HG02938 (cell line): Measurements from ENCODE around the gene RNF168.
"Not testable (repeated sequence)": the region's sequence is repeated elsewhere in the genome, so short reads cannot be mapped to it uniquely, and the experiment has no call there.

ENCODE experiments used
- ATAC-seq: cut with Tn5 transposase; IDR thresholded peaks from one replicate; pipeline ENCODE4 v1.9.1; 2021; ENCODE audit warnings: mild to moderate bottlenecking, moderate library complexity; ENCODE audit not compliant: unreplicated experiment

Gene RNF168, protein sequence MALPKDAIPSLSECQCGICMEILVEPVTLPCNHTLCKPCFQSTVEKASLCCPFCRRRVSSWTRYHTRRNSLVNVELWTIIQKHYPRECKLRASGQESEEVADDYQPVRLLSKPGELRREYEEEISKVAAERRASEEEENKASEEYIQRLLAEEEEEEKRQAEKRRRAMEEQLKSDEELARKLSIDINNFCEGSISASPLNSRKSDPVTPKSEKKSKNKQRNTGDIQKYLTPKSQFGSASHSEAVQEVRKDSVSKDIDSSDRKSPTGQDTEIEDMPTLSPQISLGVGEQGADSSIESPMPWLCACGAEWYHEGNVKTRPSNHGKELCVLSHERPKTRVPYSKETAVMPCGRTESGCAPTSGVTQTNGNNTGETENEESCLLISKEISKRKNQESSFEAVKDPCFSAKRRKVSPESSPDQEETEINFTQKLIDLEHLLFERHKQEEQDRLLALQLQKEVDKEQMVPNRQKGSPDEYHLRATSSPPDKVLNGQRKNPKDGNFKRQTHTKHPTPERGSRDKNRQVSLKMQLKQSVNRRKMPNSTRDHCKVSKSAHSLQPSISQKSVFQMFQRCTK

DNA sequence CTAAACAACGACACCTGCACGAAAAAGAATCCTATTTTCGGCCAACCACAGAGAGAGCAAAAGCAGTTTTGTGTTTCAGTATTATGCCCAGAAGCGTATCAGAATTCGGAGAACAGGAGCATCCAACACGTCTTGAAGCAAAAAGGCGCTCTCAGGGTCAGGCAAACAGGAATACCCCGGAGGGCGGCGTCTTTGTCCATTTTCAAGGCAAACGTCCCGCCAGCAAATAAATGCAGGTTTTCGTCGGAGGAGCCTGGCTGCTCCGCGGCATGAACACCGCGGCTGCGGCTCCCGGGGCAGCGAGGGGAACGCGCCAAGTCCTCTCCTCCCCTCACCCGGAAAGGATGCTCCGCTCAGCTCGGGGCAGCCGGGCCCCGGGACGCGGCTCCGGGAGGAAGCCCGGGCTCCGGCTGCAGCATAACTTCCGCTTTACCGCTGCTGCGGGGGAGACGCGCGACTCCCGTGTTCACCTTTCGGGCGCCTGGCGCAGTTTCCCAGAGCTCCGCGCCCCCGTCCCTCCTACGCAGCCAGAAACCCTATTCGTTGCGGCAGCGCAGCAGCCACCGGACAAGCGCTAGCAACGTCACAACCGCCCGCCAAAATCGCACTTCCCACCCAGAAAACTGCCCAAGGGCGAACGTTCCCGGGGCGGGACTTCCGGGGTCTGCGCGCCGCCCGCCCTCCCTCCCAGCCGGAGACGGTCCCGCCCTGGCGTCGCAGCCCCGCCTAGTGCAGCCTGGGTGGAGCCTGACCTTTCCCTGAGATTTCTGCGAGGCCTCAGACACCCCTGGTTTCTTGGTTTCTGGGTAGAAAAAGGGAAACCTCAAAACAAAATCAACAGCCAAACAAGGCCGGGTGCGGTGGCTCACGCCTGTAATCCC, at the start of gene RNF168:
RNF168 (minus strand) TSS at position 573 of the 881 bp plus-strand sequence. CDS start 595 bp downstream, outside the sequence.
- peak; percentile 79 for ATAC-seq

DNA sequence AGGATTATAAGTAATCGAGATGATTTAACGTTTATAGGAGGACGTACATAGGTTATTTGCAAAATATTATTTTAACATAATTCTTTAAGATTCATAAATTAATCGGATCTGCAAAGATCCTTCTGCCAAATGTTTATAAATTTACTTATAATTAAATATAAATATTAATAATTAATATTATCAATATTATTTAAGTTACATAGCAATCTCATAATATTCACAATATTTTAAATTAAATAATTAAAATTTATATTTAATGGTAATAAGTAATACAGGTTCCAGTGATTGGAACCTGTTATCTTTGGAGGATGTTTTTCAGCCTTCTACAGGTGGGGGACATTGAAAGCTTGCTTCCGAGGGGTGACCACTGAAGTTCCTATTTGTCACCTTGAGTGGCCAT, 48.7 kb upstream of the RNF168 start:
- no peak for ATAC-seq

DNA sequence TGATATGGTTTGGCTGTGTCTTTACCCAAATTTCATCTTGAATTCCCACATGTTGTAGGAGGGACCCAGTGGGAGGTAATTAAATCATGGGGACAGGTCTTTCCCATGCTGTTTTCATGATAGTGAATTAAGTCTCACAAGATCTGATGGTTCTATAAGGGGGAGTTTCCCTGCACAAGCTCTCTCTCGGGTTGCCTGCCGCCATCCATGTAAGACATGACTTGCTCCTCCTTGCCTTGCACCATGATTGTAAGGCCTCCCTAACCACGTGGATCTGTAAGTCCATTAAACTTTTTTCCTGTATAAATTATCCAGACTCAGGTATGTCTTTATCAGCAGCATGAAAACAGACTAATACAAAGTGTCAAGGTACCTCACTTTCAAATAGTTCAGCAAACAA, 46.6 kb upstream of the RNF168 start:
- ATAC-seq = not testable (repeated sequence)

DNA sequence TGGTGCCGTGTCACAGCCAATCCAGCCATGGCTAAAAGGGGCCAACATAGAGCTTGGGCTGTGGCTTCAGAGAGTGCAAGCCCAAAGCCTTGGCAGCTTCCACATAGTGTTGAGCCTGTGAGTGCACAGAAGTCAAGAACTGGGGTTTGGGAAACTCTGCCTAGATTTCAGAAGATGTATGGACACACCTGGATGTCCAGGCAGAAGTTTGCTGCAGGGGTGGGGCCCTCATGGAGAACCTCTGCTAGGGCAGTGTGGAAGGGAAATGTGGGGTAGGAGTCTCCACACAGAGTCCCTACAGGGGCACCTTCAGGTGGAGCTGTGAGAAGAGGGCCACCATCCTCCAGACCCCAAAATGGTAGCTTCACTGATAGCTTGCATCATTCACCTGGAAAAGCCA, 45.7 kb upstream of the RNF168 start:
- ATAC-seq = not testable (repeated sequence)

DNA sequence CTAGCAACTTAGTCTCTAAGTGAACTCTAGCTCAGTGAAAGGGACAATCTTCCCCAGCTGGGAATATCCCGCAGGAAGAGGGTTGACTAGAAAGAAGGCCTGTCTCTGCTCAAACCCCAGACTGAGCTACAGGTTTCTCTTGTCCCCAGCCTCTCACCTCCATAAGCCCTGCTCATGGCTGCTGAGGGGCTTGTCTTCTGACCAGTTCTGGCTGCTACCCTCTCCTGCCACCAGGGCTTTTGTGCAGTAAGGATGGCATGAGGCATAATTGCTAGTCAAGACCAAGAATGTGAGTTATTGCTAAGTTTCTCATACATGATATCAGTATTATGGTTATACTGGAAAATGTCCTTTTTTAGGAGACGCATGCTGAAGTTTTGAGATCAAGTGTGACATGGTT, 43.5 kb upstream of the RNF168 start:
- no peak for ATAC-seq

DNA sequence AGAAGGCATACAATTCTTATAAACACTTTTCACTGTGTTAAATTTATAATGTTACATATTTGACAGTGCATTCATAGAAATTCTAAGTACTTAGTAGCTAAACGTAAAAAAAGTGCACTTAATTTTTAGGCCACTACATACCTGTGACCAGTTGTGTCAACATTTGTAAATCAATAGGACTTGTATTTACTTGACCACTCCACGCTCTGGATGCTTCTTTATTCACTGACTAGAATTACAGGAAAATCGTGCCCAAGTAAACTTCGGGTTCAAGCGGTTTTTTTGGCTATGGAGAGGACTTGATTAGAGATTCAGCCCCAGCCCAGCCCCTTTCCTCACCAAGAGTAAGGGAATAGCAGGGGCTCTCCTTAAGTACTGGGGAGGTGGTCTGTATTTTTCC, 43.0 kb upstream of the RNF168 start:
- ATAC-seq = no peak

DNA sequence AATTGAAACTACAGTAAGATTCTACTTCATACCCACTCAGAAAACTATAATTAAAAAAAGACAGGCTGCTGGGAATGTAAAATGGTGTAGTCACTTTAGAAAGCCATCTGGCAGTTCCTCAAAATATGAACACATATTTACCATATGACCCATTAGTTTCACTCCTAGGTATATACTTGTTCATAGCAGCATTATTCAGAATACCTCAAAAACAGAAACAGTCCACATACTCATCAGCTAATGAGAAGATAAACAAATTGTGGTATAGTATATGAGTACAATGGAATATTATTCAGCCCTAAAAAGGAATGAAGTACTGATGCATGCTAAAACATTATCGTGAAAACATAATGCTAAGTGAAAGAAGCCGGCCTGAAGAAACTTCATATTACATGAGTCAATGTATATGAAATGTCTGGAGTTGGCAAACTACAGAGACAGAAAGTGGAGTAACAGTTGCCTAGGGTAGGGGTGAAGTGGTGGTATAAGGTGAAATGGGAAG, 41.0 kb upstream of the RNF168 start:
- ATAC-seq = no peak

DNA sequence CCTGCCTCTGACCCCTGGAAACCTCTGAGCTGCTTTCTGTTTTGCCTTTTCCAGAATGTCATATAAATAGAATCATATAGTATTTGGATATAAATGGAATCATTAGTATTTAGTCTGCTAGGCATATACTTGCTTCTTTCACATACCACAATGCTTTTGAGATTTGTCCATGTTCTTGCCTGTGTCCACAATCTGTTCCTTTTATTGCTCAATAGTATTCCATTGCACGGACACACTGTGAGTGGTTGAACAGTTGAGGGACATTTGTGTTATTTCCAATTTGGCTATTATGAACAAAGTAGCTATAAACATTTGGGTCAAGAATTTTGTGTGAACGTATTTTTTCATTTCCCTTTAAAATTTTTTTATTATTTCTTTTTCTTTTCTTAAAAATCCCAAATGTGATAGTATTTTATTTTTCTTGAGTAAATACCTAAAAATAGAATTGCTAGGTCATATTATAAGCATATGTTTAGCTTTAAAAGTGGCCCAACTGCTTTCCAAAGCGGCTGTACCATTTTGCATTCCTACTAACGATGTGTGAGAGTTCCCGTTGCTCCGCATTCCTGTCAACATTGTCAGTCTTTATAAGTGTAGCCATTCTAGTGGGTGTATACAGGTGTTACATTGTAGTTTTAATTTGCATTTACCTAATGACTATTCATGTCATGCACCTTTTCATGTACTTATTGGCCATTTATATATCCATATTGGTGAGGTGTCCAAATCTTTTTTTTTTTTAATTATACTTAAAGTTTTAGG, 38.3 kb upstream of the RNF168 start:
- no peak for ATAC-seq

DNA sequence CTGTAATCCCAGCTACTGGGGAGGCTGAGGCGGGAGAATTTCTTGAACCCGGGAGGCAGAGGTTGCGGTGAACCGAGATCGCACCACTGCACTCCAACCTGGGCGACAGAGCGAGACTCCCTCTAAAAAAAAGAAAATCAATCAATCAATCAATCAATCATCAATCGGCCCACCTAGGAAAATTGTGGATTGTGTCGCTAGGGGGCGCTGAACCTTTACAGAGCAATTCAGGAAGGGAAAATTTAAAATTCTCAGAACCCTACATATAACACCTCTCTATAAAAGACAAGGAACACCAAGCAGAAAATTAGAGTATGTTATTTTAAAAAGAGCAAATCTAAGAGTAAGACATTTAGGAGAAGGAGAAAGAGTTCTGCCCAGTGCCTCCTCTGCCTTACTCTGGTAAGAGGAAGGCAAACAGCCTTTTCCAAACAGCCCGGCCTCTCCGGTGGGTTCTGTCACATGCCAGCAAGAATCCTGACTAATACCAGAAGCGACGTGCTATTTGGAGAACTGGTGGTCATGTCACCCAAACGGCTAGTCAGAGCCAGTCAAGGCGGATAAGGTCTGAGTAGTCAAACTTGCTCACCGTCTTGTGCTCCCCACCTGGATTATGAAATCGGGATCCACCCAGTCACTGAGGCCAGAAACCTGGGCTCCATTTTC, 33.9 kb upstream of the RNF168 start:
- ATAC-seq = no peak

DNA sequence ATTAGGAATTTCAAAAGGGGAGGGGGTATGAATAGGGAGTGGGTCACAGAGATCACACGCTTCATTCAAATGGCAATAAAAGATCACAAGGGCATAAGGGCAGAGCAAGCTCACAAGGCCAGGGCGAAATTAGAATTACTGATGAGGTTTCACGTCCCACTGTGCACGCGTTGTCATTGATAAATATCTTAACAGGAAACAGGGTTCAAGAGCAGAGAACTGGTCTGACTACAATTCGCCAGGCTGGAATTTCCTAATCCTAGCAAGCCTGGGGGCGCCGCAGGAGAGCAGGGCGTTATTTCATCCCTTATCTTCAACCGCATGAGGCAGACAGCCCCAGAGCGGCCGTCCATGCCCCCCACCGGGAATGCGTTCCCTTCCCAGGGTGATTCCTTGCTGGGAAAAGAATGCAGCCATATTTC, 29.7 kb upstream of the RNF168 start:
- ATAC-seq = no peak

DNA sequence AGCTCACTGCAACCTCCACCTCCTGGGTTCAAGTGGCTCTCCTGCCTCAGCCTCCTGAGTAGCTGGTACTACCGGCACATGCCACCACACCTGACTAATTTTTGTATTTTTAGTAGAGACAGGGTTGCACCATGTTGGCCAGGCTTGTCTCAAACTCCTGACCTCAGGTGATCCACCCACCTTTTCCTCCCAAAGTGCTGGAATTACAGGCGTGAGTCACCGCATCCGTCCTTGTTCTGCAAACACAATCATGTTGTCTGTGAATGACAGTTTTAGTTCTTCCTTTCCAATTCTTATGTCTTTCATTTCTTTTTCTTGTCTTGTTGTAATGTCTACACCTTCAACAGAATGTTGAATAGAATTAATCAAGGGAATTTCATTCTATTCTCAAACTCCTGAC, 27.9 kb upstream of the RNF168 start:
- ATAC-seq = no peak

DNA sequence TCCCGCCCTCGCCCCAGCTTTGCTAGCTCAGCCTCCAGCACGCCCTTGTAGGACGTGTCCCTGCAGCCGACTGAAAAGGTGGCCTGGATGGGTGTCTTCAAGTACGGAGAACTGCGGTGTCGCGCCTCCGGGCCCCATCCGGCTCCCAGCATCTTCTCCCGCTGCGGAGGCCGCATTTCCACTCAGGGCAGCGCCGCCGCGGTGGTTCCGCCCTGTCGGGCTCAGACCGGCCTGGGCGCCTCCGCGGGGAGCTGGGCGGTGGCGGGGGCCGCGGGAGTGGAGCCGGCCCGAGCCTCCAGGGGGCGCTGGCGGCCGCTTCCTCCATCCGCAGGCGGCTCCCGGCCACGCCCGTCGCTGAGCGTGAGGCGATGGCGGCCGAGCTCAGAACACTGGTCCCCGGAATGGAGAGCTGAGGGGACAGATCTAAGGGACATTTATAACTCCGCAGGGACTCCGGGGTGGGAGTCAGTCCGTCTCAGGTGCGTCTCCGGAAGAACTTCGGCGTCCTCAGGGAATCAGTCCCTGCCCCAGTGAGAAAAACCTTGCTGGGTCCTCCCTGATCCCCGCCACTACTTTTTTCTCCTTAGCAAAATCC, 25.2 kb upstream of the RNF168 start:
- no peak for ATAC-seq

DNA sequence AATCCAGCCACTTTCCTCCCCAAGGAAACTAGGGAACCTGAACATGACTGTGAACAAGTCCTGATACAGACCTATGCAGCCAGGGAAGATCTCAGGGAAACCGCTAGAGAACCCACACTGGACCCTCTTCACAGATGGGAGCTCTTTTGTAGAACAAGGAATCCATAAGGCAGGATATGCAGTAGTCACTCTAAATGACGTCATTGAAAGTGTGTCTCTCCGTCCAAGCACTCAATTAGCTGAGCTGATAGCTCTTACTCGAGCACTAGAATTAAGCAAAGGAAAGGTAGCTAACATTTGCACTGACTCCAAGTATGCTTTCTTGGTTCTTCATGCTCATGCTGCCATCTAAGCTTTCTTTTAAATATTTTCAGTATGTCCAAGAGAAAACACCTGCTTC, 21.6 kb upstream of the RNF168 start:
- ATAC-seq = no peak

DNA sequence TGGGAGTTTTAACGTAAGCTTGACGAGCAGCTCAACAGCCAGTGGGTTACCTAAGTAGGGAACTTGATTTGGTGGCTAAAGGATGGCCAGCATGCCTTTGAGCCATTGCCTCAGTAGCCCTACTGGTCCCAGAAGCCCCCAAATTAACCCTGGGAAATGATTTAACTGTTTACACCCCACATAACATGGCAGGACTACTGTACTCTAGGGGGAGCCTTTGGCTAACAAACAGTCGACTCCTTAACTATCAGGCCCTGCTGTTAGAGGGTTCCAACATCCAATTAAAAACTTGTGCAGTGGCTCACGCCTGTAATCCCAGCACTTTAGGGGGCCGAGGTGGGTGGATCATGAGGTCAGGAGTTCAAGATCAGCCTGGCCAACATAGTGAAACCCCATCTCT, 21.0 kb upstream of the RNF168 start:
- ATAC-seq = no peak

DNA sequence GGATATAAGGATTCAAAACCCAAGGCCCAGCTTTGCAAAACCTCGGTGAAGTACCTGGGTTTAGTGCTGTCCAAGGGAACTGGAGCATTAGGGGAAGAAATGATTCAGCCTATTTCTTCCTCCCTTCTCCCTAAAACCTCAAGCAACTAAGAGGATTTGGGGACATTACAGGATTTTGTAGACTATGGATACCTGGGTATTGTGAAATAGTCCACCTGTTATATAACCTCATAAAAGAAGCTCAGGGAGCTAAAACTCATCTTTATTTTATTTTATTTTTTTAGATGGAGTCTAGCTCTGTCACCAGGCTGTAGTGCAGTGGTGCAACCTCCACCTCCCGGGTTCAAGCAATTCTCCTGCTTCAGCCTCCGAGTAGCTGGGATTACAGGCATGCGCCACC, 20.3 kb upstream of the RNF168 start:
- no peak for ATAC-seq

DNA sequence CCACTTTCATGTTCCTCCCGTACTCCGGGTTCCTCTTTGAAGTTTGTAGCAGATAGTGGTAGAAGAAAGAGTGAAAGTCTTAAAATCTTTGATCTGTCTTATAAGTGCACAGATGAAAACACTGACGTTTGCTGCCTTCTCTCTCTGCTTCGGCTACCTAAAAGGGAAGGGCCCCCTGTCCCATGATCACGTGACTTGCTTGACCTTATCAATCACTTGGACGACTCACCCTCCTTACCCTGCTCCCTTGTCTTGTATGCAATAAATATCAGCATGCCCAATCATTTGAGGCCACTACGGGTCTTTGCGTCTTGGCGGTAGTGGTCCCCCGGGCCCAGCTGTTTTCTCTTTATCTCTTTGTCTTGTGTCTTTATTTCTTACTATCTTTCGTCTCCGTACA, 17.7 kb upstream of the RNF168 start:
- ATAC-seq = not testable (repeated sequence)

DNA sequence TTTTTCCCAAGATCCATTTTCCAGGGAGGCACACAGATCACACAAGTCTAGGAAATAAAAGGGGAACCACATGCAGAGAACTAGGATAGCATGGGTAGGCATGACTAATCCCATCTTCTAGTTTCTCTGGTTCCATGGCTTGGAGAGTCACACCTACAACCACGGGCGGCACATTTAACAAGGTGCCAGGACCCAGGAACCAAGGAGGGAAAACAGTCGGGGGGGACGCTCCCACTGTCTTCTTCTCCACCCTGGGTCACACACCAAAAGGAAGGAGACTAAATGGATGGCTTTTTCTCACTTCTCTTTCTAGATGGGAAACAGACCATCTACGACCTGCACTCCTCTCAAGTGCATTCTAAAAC, 16.1 kb upstream of the RNF168 start:
- ATAC-seq = no peak

DNA sequence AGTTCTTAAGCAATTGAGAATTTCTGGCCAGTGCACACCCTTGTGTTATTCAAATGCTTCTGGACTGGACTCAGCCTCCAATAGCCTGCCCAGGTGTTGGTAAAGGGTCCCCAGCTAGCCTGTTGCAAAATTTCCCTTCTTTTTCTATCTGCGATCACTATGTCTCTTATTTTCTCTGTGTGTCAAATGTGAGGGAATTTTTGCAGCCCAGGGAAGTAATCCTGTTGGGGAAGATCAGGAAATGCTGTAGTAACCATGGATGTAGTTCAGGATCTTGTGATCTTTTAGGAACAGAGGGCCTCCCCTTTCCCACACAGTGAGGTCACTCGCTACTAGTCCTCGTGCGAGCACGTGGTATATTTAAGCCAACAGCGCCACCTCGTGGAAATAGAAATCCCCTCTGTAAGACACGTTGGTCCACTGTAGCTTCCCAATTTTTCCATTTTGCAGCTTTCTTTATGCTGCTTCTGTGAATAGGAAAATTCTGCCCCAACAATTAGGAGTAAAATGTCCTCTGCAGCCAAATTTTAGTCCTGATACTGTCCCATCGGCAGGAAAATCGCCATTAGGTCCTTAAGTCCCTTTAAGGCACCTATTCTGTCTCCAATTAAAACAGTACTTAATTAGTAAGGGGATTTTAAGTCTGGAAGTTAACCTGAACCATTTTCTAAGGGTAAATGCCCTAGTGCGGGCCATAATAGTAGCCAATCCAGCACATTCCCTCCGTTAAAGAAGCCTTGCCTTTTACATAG, 15.6 kb upstream of the RNF168 start:
- ATAC-seq = no peak

DNA sequence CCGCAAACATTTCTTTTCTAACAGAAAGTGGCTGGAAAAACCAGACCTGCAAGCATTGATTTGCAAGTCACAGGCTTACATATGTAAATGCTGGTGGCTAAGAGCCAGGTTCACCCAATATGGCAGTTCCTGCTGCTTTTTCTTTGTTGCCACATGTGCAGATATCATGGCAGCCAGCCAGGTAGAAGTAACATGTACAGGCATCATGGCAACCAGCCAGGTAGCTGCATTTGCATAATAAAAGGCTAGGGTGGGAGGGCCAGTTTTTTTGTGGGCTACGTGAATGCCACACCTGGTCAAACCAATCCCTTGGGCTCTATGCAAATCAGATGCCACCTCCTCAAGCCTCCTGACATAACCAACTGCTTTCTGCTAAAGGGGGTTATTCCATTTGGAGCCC, 14.4 kb upstream of the RNF168 start:
- ATAC-seq = no peak
